ENCODE results near the gene HTR7.
"Not testable (repeated sequence)": the region's sequence is repeated elsewhere in the genome, so short reads cannot be mapped to it uniquely, and the experiment has no call there.

The HTR7 gene

GRCh38 chr10:90857635-90858460, at the start of gene HTR7:
TSS of gene HTR7 (minus strand) at chr10:90858039. CDS start at chr10:90857671, 368 bp downstream.
- Histone ChIP-seq H3K79me2 (ENCODE audit: insufficient read depth, low read length) (no peaks in the 10 kb centered on the region), H3K4me1 (ENCODE audit: insufficient read depth, low read length) (peaks cover 14% of the 10 kb centered on the region), H4K20me1 (ENCODE audit: insufficient read depth, low read length) (no peaks in the 10 kb centered on the region), H3K36me3 (ENCODE audit: insufficient read depth, low read length) (no peaks in the 10 kb centered on the region), H3K27me3 (ENCODE audit: insufficient read depth, low read length, poor library complexity) (peaks cover 80% of the 10 kb centered on the region), H3K4me2 (ENCODE audit: insufficient read depth, low read length) (peak within 1 kb of the TSS; percentile 82), H3K4me3 (ENCODE audit: low read depth in 1 of 2, low read length in 2 of 2) (peak within 1 kb of the TSS in 1 of 2 experiments; percentile 56; a peak in 3 of 4 replicates), H2AFZ (ENCODE audit: low read depth, low read length) (peak within 1 kb of the TSS; percentile 71), H3K9ac (ENCODE audit: low read depth, low read length) (peak within 1 kb of the TSS; percentile 36; the same call in 1 of the 2 replicates), H3K9me3 (ENCODE audit: insufficient read depth, low read length, severe bottlenecking) (no peaks in the 10 kb centered on the region), H3K27ac (ENCODE audit: low read length) (no peak within 1 kb of the TSS)
- TF ChIP-seq, protein P1, sequence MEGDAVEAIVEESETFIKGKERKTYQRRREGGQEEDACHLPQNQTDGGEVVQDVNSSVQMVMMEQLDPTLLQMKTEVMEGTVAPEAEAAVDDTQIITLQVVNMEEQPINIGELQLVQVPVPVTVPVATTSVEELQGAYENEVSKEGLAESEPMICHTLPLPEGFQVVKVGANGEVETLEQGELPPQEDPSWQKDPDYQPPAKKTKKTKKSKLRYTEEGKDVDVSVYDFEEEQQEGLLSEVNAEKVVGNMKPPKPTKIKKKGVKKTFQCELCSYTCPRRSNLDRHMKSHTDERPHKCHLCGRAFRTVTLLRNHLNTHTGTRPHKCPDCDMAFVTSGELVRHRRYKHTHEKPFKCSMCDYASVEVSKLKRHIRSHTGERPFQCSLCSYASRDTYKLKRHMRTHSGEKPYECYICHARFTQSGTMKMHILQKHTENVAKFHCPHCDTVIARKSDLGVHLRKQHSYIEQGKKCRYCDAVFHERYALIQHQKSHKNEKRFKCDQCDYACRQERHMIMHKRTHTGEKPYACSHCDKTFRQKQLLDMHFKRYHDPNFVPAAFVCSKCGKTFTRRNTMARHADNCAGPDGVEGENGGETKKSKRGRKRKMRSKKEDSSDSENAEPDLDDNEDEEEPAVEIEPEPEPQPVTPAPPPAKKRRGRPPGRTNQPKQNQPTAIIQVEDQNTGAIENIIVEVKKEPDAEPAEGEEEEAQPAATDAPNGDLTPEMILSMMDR (IDR thresholded peaks at IDR 0.05; ENCODE audit: borderline replicate concordance, extremely low read depth, low read length, poor library complexity, severe bottlenecking), result peak; percentile 14
- no peak for TF ChIP-seq EZH2 (IDR thresholded peaks at IDR 0.05; ENCODE audit: borderline replicate concordance, low read depth, low read length, severe bottlenecking)
- DNase-seq (peak; percentile 36), ATAC-seq (ENCODE audit: insufficient read depth, low read depth) (peak; percentile 81)

DNA sequence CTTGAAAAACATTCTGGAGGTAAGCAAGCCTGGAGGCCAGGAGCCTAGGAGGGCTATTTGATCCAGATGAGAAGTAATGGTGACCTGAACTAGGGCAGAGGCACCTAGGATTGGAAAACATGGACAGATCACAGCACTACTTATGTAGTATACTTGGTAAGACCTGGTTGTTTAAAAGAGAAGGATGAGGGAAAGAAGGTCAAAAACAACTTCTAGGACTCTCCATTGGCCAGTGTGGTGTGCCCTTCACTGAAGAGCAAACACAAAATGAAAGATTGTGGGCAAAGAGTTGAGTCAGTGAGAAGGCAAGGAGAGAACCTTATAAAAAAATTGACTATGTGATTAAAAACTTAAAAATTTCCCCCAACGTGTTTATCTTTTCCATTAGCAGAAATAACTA, 48.8 kb upstream of the HTR7 start:
- H3K27ac ChIP-seq (ENCODE audit: low read length), result no peak overlapping the region
- H3K4me2 ChIP-seq (ENCODE audit: insufficient read depth, low read length), result no peak overlapping the region
- no peaks in the 10 kb centered on the region for H4K20me1 ChIP-seq (ENCODE audit: insufficient read depth, low read length)
- no peaks in the 10 kb centered on the region for H3K27me3 ChIP-seq (ENCODE audit: insufficient read depth, low read length, poor library complexity)
- peaks cover 33% of the 10 kb centered on the region for H3K4me1 ChIP-seq (ENCODE audit: insufficient read depth, low read length)
- ATAC-seq (ENCODE audit: insufficient read depth, low read depth), result no peak
- H3K4me3 ChIP-seq (ENCODE audit: low read depth in 1 of 2, low read length in 2 of 2), result no peak overlapping the region
- TF ChIP-seq, protein P1 (IDR thresholded peaks at IDR 0.05; ENCODE audit: borderline replicate concordance, extremely low read depth, low read length, poor library complexity, severe bottlenecking), result no peak
- TF ChIP-seq EZH2 (IDR thresholded peaks at IDR 0.05; ENCODE audit: borderline replicate concordance, low read depth, low read length, severe bottlenecking), result no peak
- H3K36me3 ChIP-seq (ENCODE audit: insufficient read depth, low read length), result peaks cover 33% of the 10 kb centered on the region; the same call in 1 of the 2 replicates
- no peaks in the 10 kb centered on the region for H3K9me3 ChIP-seq (ENCODE audit: insufficient read depth, low read length, severe bottlenecking)
- DNase-seq, result no peak
- no peaks in the 10 kb centered on the region for H3K79me2 ChIP-seq (ENCODE audit: insufficient read depth, low read length)
- H2AFZ ChIP-seq (ENCODE audit: low read depth, low read length), result no peak overlapping the region
- no peak overlapping the region for H3K9ac ChIP-seq (ENCODE audit: low read depth, low read length)

DNA sequence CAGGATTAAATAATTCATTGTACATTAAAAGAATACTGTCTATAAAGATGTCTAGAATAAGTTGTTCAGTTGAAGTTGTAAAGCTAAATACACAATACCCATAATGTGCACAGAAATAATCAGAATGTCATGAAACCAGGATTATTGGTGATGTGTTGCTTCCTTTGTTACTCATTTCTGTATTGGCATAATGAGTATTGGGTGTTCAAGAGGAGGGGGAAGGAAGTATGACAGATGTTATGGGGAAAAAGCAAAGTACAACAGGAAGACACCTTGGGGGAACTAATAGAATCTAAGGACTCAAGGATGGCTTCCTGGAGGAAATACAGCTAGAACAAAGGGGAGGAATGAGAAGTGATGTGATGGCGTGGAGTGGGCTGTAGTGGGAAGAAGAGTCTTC, 48.1 kb upstream of the HTR7 start:
- no peak for TF ChIP-seq EZH2 (IDR thresholded peaks at IDR 0.05; ENCODE audit: borderline replicate concordance, low read depth, low read length, severe bottlenecking)
- TF ChIP-seq, protein P1 (IDR thresholded peaks at IDR 0.05; ENCODE audit: borderline replicate concordance, extremely low read depth, low read length, poor library complexity, severe bottlenecking), result no peak
- no peak overlapping the region for H3K4me2 ChIP-seq (ENCODE audit: insufficient read depth, low read length)
- no peaks in the 10 kb centered on the region for H3K9me3 ChIP-seq (ENCODE audit: insufficient read depth, low read length, severe bottlenecking)
- no peak overlapping the region for H2AFZ ChIP-seq (ENCODE audit: low read depth, low read length)
- H4K20me1 ChIP-seq (ENCODE audit: insufficient read depth, low read length), result no peaks in the 10 kb centered on the region
- DNase-seq, result no peak
- no peaks in the 10 kb centered on the region for H3K79me2 ChIP-seq (ENCODE audit: insufficient read depth, low read length)
- no peak overlapping the region for H3K9ac ChIP-seq (ENCODE audit: low read depth, low read length)
- peaks cover 27% of the 10 kb centered on the region for H3K4me1 ChIP-seq (ENCODE audit: insufficient read depth, low read length)
- no peaks in the 10 kb centered on the region for H3K27me3 ChIP-seq (ENCODE audit: insufficient read depth, low read length, poor library complexity)
- H3K27ac ChIP-seq (ENCODE audit: low read length), result no peak overlapping the region
- H3K4me3 ChIP-seq (ENCODE audit: low read depth in 1 of 2, low read length in 2 of 2), result no peak overlapping the region
- no peak for ATAC-seq (ENCODE audit: insufficient read depth, low read depth)
- H3K36me3 ChIP-seq (ENCODE audit: insufficient read depth, low read length), result peaks cover 36% of the 10 kb centered on the region; the same call in 1 of the 2 replicates

DNA sequence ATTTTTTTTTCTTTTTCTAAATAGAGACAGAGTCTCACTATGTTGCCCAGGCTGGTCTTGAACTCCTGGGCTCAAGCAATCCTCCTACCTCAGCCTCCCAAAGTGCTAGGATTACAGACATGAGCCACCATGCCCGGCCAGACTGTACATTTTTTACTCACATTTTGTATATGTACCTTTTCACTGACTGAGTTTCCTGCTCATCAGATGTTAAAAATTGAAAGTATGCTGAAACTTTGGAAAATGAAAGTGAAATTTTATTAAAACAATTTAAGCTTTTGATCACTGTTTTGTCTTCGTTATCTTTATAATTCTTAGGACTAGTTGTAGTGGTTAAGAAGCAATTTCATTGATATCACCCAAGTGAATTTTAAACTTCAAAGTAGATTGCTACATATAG, 39.1 kb upstream of the HTR7 start:
- peaks cover 70% of the 10 kb centered on the region for H3K36me3 ChIP-seq (ENCODE audit: insufficient read depth, low read length)
- H3K9me3 ChIP-seq (ENCODE audit: insufficient read depth, low read length, severe bottlenecking); DNase-seq; ATAC-seq (ENCODE audit: insufficient read depth, low read depth); H2AFZ ChIP-seq (ENCODE audit: low read depth, low read length); H3K4me1 ChIP-seq (ENCODE audit: insufficient read depth, low read length); H3K4me3 ChIP-seq (ENCODE audit: low read depth in 1 of 2, low read length in 2 of 2); H3K27me3 ChIP-seq (ENCODE audit: insufficient read depth, low read length, poor library complexity); H3K9ac ChIP-seq (ENCODE audit: low read depth, low read length); H3K79me2 ChIP-seq (ENCODE audit: insufficient read depth, low read length); H4K20me1 ChIP-seq (ENCODE audit: insufficient read depth, low read length); H3K27ac ChIP-seq (ENCODE audit: low read length); H3K4me2 ChIP-seq (ENCODE audit: insufficient read depth, low read length): not testable (repeated sequence)

All from DND-41 (cell line).